Fibroblast of lung (primary cell): ENCODE measurements around the gene INPP5A. TPM values are rescaled to one million over a fixed set of nuclear protein-coding genes. Genes with fewer than 3 reads are reported as not detected.

Source experiments
- DNase-seq, 2 donors: peaks; one replicate each; pipeline versions ENCODE4 v3.0.0 to v3.0.0-alpha.2; 2010; ENCODE audit warnings: low read depth in 2 of 2
- H2AFZ ChIP-seq: 2 replicates; pipeline ENCODE4 v1.5.1; 2012; ENCODE audit warnings: low read length, control low read depth, inconsistent platforms
- H3K27ac ChIP-seq: 2 replicates; pipeline ENCODE4 v1.5.1; 2011; ENCODE audit warnings: low read length, control low read depth; ENCODE audit not compliant: insufficient read depth
- H3K27me3 ChIP-seq: 2 replicates; pipeline ENCODE4 v1.5.1; 2011; ENCODE audit warnings: mild to moderate bottlenecking, low read length; ENCODE audit not compliant: control insufficient read depth, insufficient read depth
- H3K36me3 ChIP-seq: 2 replicates; pipeline ENCODE4 v1.5.1; 2011; ENCODE audit warnings: low read length; ENCODE audit not compliant: control insufficient read depth, insufficient read depth
- H3K4me1 ChIP-seq: 2 replicates; pipeline ENCODE4 v1.5.1; 2011; ENCODE audit warnings: low read length; ENCODE audit not compliant: control insufficient read depth, insufficient read depth; ENCODE audit errors: extremely low read depth
- H3K4me2 ChIP-seq: 2 replicates; pipeline ENCODE4 v1.5.1; 2011; ENCODE audit warnings: low read length, control low read depth; ENCODE audit not compliant: insufficient read depth; ENCODE audit errors: extremely low read depth
- H3K4me3 ChIP-seq, 4 experiments: fragments of 200-600 bp in 1 of 4; sonication (generic) in 1 of 4; replicated peaks in 1 of 4; 2 replicates each; pipeline ENCODE4 v1.5.1; 2011 to 2016; ENCODE audit warnings: low read length in 4 of 4, low read depth in 3 of 4, mild to moderate bottlenecking in 3 of 4, control low read depth in 2 of 4, inconsistent platforms in 1 of 4, mixed read lengths in 1 of 4; ENCODE audit not compliant: insufficient read depth in 1 of 4; ENCODE audit errors: control extremely low read depth in 1 of 4
- H3K79me2 ChIP-seq: 2 replicates; pipeline ENCODE4 v1.5.1; 2012; ENCODE audit warnings: mild to moderate bottlenecking, low read length, inconsistent platforms; ENCODE audit not compliant: control insufficient read depth, insufficient read depth
- H3K9ac ChIP-seq: 2 replicates; pipeline ENCODE4 v1.5.1; 2011; ENCODE audit warnings: mild to moderate bottlenecking, low read length, control low read depth; ENCODE audit not compliant: insufficient read depth
- H3K9me3 ChIP-seq: 2 replicates; pipeline ENCODE4 v1.5.1; 2012; ENCODE audit warnings: low read depth, low read length; ENCODE audit not compliant: control insufficient read depth, insufficient read depth
- H4K20me1 ChIP-seq: 2 replicates; pipeline ENCODE4 v1.5.1; 2011; ENCODE audit warnings: low read length; ENCODE audit not compliant: control insufficient read depth, insufficient read depth; ENCODE audit errors: extremely low read depth
- CTCF ChIP-seq, 2 donors: IDR thresholded peaks in 1 of 2; conservative IDR thresholded peaks in 1 of 2; 1 replicate in 1 of 2; 2 replicates in 1 of 2; pipeline ENCODE4 v1.5.1; 2011 to 2012; ENCODE audit warnings: low read length in 2 of 2, control low read depth in 1 of 2, inconsistent platforms in 1 of 2, low read depth in 1 of 2, mild to moderate bottlenecking in 1 of 2
- EZH2 ChIP-seq: IDR thresholded peaks from 2 replicates; pipeline ENCODE4 v1.5.1; 2012; ENCODE audit warnings: low read length, control low read depth, mild to moderate bottlenecking; ENCODE audit errors: missing control alignments
- polyA plus RNA-seq, 2 donors: library from polyadenylated mRNA; depleted of rRNA in 1 of 2; stranded (reverse) in 1 of 2; unstranded in 1 of 2; fragments of >200 nt; gene quantifications; 2 replicates each; pipeline ENCODE4 v1.2.1, GENCODE V29; 2011 to 2012; ENCODE audit warnings: missing spikeins in 1 of 2
- total RNA-seq: library from RNA; depleted of rRNA; stranded (reverse); fragments of >200 nt; gene quantifications from 2 replicates; pipeline ENCODE4 v1.2.1, GENCODE V29; 2014

INPP5A gene
- total and polyA plus RNA-seq, 2 donors (not counting 1 experiment from before 2014, with no cell fraction given) = 24.6 to 39.9 TPM

- no peak for DNase-seq
- peaks cover 1% of the 10 kb centered on the region for H3K36me3 ChIP-seq
- no peaks in the 10 kb centered on the region for H3K79me2 ChIP-seq
- H3K4me1 ChIP-seq = no peaks in the 10 kb centered on the region
- no peak overlapping the region for H2AFZ ChIP-seq
- H3K4me2 ChIP-seq = no peak overlapping the region
- no peaks in the 10 kb centered on the region for H4K20me1 ChIP-seq
- H3K27ac ChIP-seq = no peak overlapping the region
- no peak overlapping the region for H3K9ac ChIP-seq
- no peak overlapping the region for H3K4me3 ChIP-seq
- no peaks in the 10 kb centered on the region for H3K27me3 ChIP-seq
- TF ChIP-seq EZH2 = no peak
- no peaks in the 10 kb centered on the region for H3K9me3 ChIP-seq
Measured at GRCh38 chr10:132653721-132654120, 116.1 kb downstream of the INPP5A start.

- no peak for TF ChIP-seq CTCF (conservative IDR thresholded peaks at IDR 0.05 in 1 of 2, IDR thresholded peaks at IDR 0.05 in 1 of 2; ENCODE audit: low read depth in 1 of 2, low read length in 2 of 2)
- no peak for TF ChIP-seq EZH2
- H3K4me2 ChIP-seq = no peak overlapping the region
- no peak overlapping the region for H3K9ac ChIP-seq
- no peaks in the 10 kb centered on the region for H3K9me3 ChIP-seq
- H3K79me2 ChIP-seq = no peaks in the 10 kb centered on the region
- no peaks in the 10 kb centered on the region for H3K27me3 ChIP-seq
- no peak overlapping the region for H2AFZ ChIP-seq
- no peak overlapping the region for H3K4me3 ChIP-seq
- no peaks in the 10 kb centered on the region for H3K4me1 ChIP-seq
- no peak for DNase-seq
- peaks cover 1% of the 10 kb centered on the region for H3K36me3 ChIP-seq
- no peak overlapping the region for H3K27ac ChIP-seq
- no peaks in the 10 kb centered on the region for H4K20me1 ChIP-seq
Measured at GRCh38 chr10:132654121-132654571, 116.6 kb downstream of the INPP5A start.

- no peaks in the 10 kb centered on the region for H3K4me1 ChIP-seq
- H3K27me3 ChIP-seq = no peaks in the 10 kb centered on the region
- H3K9me3 ChIP-seq = no peaks in the 10 kb centered on the region
- no peak overlapping the region for H3K4me3 ChIP-seq
- peaks cover 7% of the 10 kb centered on the region for H3K36me3 ChIP-seq
- no peaks in the 10 kb centered on the region for H3K79me2 ChIP-seq
- no peak overlapping the region for H3K27ac ChIP-seq
- TF ChIP-seq EZH2 (no peak), CTCF (conservative IDR thresholded peaks at IDR 0.05 in 1 of 2, IDR thresholded peaks at IDR 0.05 in 1 of 2; ENCODE audit: low read depth in 1 of 2, low read length in 2 of 2) (peak; percentile 88 to 90)
- no peak overlapping the region for H3K4me2 ChIP-seq
- no peak overlapping the region for H2AFZ ChIP-seq
- H4K20me1 ChIP-seq = no peaks in the 10 kb centered on the region
- H3K9ac ChIP-seq = no peak overlapping the region
- DNase-seq = peak; percentile 37 to 64
Measured at GRCh38 chr10:132654708-132655661, 117.4 kb downstream of the INPP5A start.
